ENCODE data around the gene SUGCT.

DNA sequence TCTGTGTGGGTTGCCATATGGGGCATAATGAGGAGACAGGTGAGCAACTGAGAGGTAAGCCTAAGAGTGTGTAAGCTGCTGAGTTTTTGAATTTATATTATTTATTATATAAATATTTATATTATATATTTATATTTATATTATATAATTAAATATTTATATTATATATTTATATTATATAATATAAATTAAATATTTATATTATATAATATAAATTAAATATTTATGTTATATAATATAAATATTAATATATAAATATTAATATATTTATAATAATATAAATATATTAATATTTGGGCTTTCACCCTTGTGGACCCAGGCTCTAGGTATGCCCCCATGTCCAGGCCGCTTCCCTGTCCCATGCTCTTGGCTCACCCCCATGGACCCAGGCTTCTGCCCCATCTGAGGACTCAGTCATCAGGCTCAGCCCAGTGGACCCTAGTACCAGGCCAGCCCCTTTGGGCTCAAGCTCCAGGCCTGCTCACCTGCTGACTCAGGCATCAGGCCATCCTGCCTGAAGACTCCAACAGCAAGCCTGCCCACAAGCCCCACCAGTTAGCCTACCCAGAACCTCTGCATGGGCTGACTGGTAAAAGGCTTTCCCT, 755.4 kb downstream of the SUGCT start:
- TF ChIP-seq KDM5A (IDR thresholded peaks at IDR 0.05; ENCODE audit: low read length) (no peak), EZH2 (IDR thresholded peaks at IDR 0.05; ENCODE audit: low read depth, low read length, severe bottlenecking) (no peak), JUND (IDR thresholded peaks at IDR 0.05; ENCODE audit: low read length) (no peak), RAD21 (IDR thresholded peaks at IDR 0.05 in 1 of 2, conservative IDR thresholded peaks at IDR 0.05 in 1 of 2; ENCODE audit: low read depth in 2 of 2, low read length in 2 of 2) (no peak), SP1 (IDR thresholded peaks at IDR 0.05; ENCODE audit: low read depth, low read length) (no peak), RFX5 (IDR thresholded peaks at IDR 0.05; ENCODE audit: borderline replicate concordance, low read depth, low read length) (no peak), SP2 (IDR thresholded peaks at IDR 0.05; ENCODE audit: low read length) (no peak), POU5F1 (IDR thresholded peaks at IDR 0.05; ENCODE audit: low read depth, low read length) (no peak)
- TF ChIP-seq, protein P1, sequence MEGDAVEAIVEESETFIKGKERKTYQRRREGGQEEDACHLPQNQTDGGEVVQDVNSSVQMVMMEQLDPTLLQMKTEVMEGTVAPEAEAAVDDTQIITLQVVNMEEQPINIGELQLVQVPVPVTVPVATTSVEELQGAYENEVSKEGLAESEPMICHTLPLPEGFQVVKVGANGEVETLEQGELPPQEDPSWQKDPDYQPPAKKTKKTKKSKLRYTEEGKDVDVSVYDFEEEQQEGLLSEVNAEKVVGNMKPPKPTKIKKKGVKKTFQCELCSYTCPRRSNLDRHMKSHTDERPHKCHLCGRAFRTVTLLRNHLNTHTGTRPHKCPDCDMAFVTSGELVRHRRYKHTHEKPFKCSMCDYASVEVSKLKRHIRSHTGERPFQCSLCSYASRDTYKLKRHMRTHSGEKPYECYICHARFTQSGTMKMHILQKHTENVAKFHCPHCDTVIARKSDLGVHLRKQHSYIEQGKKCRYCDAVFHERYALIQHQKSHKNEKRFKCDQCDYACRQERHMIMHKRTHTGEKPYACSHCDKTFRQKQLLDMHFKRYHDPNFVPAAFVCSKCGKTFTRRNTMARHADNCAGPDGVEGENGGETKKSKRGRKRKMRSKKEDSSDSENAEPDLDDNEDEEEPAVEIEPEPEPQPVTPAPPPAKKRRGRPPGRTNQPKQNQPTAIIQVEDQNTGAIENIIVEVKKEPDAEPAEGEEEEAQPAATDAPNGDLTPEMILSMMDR (IDR thresholded peaks at IDR 0.05; ENCODE audit: control extremely low read depth in 1 of 3, insufficient read depth in 1 of 3, low read depth in 1 of 3, low read length in 3 of 3) = no peak
- TF ChIP-seq, protein P2, sequence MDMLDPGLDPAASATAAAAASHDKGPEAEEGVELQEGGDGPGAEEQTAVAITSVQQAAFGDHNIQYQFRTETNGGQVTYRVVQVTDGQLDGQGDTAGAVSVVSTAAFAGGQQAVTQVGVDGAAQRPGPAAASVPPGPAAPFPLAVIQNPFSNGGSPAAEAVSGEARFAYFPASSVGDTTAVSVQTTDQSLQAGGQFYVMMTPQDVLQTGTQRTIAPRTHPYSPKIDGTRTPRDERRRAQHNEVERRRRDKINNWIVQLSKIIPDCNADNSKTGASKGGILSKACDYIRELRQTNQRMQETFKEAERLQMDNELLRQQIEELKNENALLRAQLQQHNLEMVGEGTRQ (IDR thresholded peaks at IDR 0.05; ENCODE audit: low read length) = no peak
